K562 (cell line): ENCODE results near the gene SPPL3.

ENCODE experiments used
- ELF1 ChIP-seq: fragments of 200-800 bp; sonication (Bioruptor generic); IDR thresholded peaks from 2 replicates; pipeline ENCODE4 v1.6.1; 2016; ENCODE audit warnings: missing genetic modification characterization, missing compliant biosample characterization
- HOMEZ ChIP-seq: fragments of 250-450 bp; sonication (Bioruptor Pico); IDR thresholded peaks from 2 replicates; pipeline ENCODE4 v1.4.0; 2020; ENCODE audit warnings: mild to moderate bottlenecking, moderate library complexity
- JUN ChIP-seq, 2 experiments: sonication (generic) in 1 of 2; formaldehyde crosslinking in 1 of 2; IDR thresholded peaks; 2 replicates each; pipeline versions ENCODE4 v1.6.1 to v1.8.0; 2012 to 2022; ENCODE audit warnings: borderline replicate concordance in 2 of 2, mild to moderate bottlenecking in 2 of 2, improper control_type of control experiment in 1 of 2, low read depth in 1 of 2, low read length in 1 of 2, missing genetic modification reagents in 1 of 2
- JUNB ChIP-seq: fragments of 450-650 bp; formaldehyde crosslinking; conservative IDR thresholded peaks from 2 replicates; pipeline ENCODE4 v1.4.0; 2020; ENCODE audit warnings: mild to moderate bottlenecking
- MYC ChIP-seq, 2 experiments: fragments of 250-450 bp in 1 of 2; sonication (Bioruptor Pico) in 1 of 2; IDR thresholded peaks; 2 replicates each; pipeline versions ENCODE4 v1.5.1 to v1.6.1; 2012 to 2021; ENCODE audit warnings: low read depth in 2 of 2, borderline replicate concordance in 1 of 2, improper control_type of control experiment in 1 of 2, low read length in 1 of 2, mild to moderate bottlenecking in 1 of 2, moderate library complexity in 1 of 2
- PBX2 ChIP-seq, 2 experiments: IDR thresholded peaks in 1 of 2; conservative IDR thresholded peaks in 1 of 2; 2 replicates each; pipeline ENCODE4 v1.6.1; 2016; ENCODE audit warnings: low read depth in 2 of 2, mild to moderate bottlenecking in 1 of 2, missing compliant biosample characterization in 1 of 2, missing genetic modification characterization in 1 of 2, moderate library complexity in 1 of 2
- TAF1 ChIP-seq: IDR thresholded peaks from 2 replicates; pipeline ENCODE4 v1.6.1; 2011; ENCODE audit warnings: mild to moderate bottlenecking, low read length, moderate library complexity; ENCODE audit not compliant: insufficient read depth, control insufficient read depth, severe bottlenecking; ENCODE audit errors: extremely low read depth
- TAF7 ChIP-seq: fragments of 450-650 bp; IDR thresholded peaks from 2 replicates; pipeline ENCODE4 v1.6.1; 2016; ENCODE audit warnings: missing genetic modification characterization, missing compliant biosample characterization
- TBP ChIP-seq: optimal IDR thresholded peaks from 2 replicates; pipeline ENCODE3; 2011; ENCODE audit warnings: low read depth, low read length, improper control_type of control experiment
- ZBTB8A ChIP-seq: fragments of 450-650 bp; IDR thresholded peaks from 2 replicates; pipeline ENCODE4 v1.6.1; 2018; ENCODE audit warnings: mild to moderate bottlenecking, moderate library complexity; ENCODE audit not compliant: partially characterized antibody
- ZNF140 ChIP-seq: fragments of 250-450 bp; sonication (Bioruptor Pico); IDR thresholded peaks from 2 replicates; pipeline ENCODE4 v1.8.0; 2021; ENCODE audit warnings: moderate library complexity, mild to moderate bottlenecking, inconsistent platforms
- ZNF263 ChIP-seq: sonication (generic); formaldehyde crosslinking; IDR thresholded peaks from 2 replicates; pipeline ENCODE4 v1.8.0; 2022; ENCODE audit warnings: mild to moderate bottlenecking, missing genetic modification reagents, borderline replicate concordance

- no peak for TF ChIP-seq TAF7 (tag)
- no peak for TF ChIP-seq MYC (IDR thresholded peaks at IDR 0.05; ENCODE audit: low read depth, low read length)
- TF ChIP-seq MYC (CRISPR knock-in tag; IDR thresholded peaks at IDR 0.05; ENCODE audit: borderline replicate concordance, low read depth), result no peak
- TF ChIP-seq JUN (IDR thresholded peaks at IDR 0.05; ENCODE audit: borderline replicate concordance, low read depth, low read length), result no peak
- no peak for TF ChIP-seq JUN (CRISPR knock-in tag; IDR thresholded peaks at IDR 0.05; ENCODE audit: borderline replicate concordance)
- TF ChIP-seq HOMEZ (CRISPR knock-in tag), result no peak
- no peak for TF ChIP-seq PBX2 (CRISPR knock-in tag; IDR thresholded peaks at IDR 0.05; ENCODE audit: low read depth)
- no peak for TF ChIP-seq PBX2 (tag; conservative IDR thresholded peaks at IDR 0.05; ENCODE audit: low read depth)
- no peak for TF ChIP-seq ELF1 (tag)
- no peak; the same call in 1 of the 2 replicates for TF ChIP-seq ZNF263 (CRISPR knock-in tag)
- TF ChIP-seq JUNB, result no peak
- no peak for TF ChIP-seq ZNF140 (CRISPR knock-in tag)
- no peak for TF ChIP-seq ZBTB8A
- TF ChIP-seq TBP, result no peak
- TF ChIP-seq TAF1, result no peak
These were observed 554 bp downstream of the SPPL3 start for GRCh38 chr12:120903412-120904196.
